HG02884 (cell line): ENCODE data around the gene DCTN5.

Source experiments
- ATAC-seq: cut with Tn5 transposase; IDR thresholded peaks from one replicate; pipeline ENCODE4 v1.9.1; 2021; ENCODE audit warnings: mild to moderate bottlenecking, moderate library complexity; ENCODE audit not compliant: unreplicated experiment

DCTN5 gene

GRCh38 chr16:23724096-23724784 lies 83.0 kb downstream of the DCTN5 start:
- ATAC-seq, result no peak

DNA sequence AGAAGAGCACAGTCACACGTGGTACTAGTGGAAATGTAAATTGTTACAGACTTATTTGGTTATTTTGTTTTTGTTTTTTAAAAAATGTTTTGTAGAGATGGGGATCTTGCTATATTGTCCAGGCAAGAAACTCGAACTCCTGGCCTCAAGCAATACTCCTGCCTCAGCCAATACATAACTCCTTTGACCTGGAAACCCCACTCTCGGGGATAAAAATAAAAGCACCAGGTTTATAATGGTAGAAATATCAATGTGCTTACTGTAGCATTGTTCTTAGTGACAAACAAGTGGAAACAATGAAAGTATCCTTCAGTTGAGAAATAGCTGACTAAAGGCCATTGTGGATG lies 83.5 kb downstream of the DCTN5 start:
- ATAC-seq, result no peak

GRCh38 chr16:23726710-23727109 lies 85.4 kb downstream of the DCTN5 start:
- no peak for ATAC-seq
